ENCODE results near the gene UNC80.

The UNC80 gene

GRCh38 chr2:209809256-209809655 lies 37.6 kb downstream of the UNC80 start:
- DNase-seq (ENCODE audit: low spot score), result no peak
- FAIRE-seq, result no peak

- FAIRE-seq (no peak), DNase-seq (ENCODE audit: low spot score) (no peak)
Observed at GRCh38 chr2:209817844-209818271, 46.2 kb downstream of the UNC80 start.

GRCh38 chr2:209818939-209819338 lies 47.3 kb downstream of the UNC80 start:
- FAIRE-seq (no peak), DNase-seq (ENCODE audit: low spot score) (no peak)

GRCh38 chr2:209821806-209822205 lies 50.2 kb downstream of the UNC80 start:
- no peak for DNase-seq (ENCODE audit: low spot score)
- FAIRE-seq, result no peak

GRCh38 chr2:209823484-209823883 lies 51.9 kb downstream of the UNC80 start:
- DNase-seq (ENCODE audit: low spot score), result no peak
- FAIRE-seq, result no peak

- FAIRE-seq, result no peak
Observed at GRCh38 chr2:209824391-209824790, 52.8 kb downstream of the UNC80 start.

GRCh38 chr2:209830722-209831465 lies 59.3 kb downstream of the UNC80 start:
- FAIRE-seq, result no peak
- no peak for DNase-seq (ENCODE audit: low spot score)

More at GRCh38 chr2:209824391-209824790, 52.8 kb downstream of the UNC80 start:
- DNase-seq (ENCODE audit: low spot score), result no peak

- DNase-seq (ENCODE audit: low spot score), result no peak
- FAIRE-seq, result no peak
Observed at GRCh38 chr2:209834767-209835166, 63.1 kb downstream of the UNC80 start.

GRCh38 chr2:209840434-209840833 lies 68.8 kb downstream of the UNC80 start:
- FAIRE-seq (no peak), DNase-seq (ENCODE audit: low spot score) (no peak)

GRCh38 chr2:209845666-209846065 lies 74.0 kb downstream of the UNC80 start:
- FAIRE-seq (no peak), DNase-seq (ENCODE audit: low spot score) (no peak)

- no peak for DNase-seq (ENCODE audit: low spot score)
- FAIRE-seq, result no peak
Observed at GRCh38 chr2:209864716-209865295, 93.2 kb downstream of the UNC80 start.

GRCh38 chr2:209868271-209868994 lies 96.8 kb downstream of the UNC80 start:
- no peak for FAIRE-seq
- DNase-seq (ENCODE audit: low spot score), result no peak

GRCh38 chr2:209870067-209870466 lies 98.4 kb downstream of the UNC80 start:
- FAIRE-seq, result no peak
- DNase-seq (ENCODE audit: low spot score), result no peak

GRCh38 chr2:209872675-209873074 lies 101.0 kb downstream of the UNC80 start:
- DNase-seq (ENCODE audit: low spot score) (peak; percentile 83), FAIRE-seq (peak; percentile 30)

- DNase-seq (ENCODE audit: low spot score), result no peak
- no peak for FAIRE-seq
Observed at GRCh38 chr2:209875270-209875669, 103.6 kb downstream of the UNC80 start.

- DNase-seq (ENCODE audit: low spot score), result no peak
- FAIRE-seq, result no peak
Observed at GRCh38 chr2:209876211-209876610, 104.6 kb downstream of the UNC80 start.

- FAIRE-seq (no peak), DNase-seq (ENCODE audit: low spot score) (no peak)
Observed at GRCh38 chr2:209878701-209879100, 107.1 kb downstream of the UNC80 start.

- DNase-seq (ENCODE audit: low spot score), result no peak
- FAIRE-seq, result no peak
Observed at GRCh38 chr2:209900638-209901037, 129.0 kb downstream of the UNC80 start.

- FAIRE-seq, result no peak
- no peak for DNase-seq (ENCODE audit: low spot score)
Observed at GRCh38 chr2:209901172-209901571, 129.5 kb downstream of the UNC80 start.

GRCh38 chr2:209905691-209906090 lies 134.1 kb downstream of the UNC80 start:
- FAIRE-seq (no peak), DNase-seq (ENCODE audit: low spot score) (no peak)

- FAIRE-seq (no peak), DNase-seq (ENCODE audit: low spot score) (no peak)
Observed at GRCh38 chr2:209907746-209908145, 136.1 kb downstream of the UNC80 start.

- DNase-seq (ENCODE audit: low spot score), result no peak
- FAIRE-seq, result no peak
Observed at GRCh38 chr2:209908511-209908910, 136.9 kb downstream of the UNC80 start.
